Endothelial cell of umbilical vein (primary cell): ENCODE measurements around the gene SLC46A3. TPM values are rescaled to one million over a fixed set of nuclear protein-coding genes. Genes with fewer than 3 reads are reported as not detected.
"Not testable (repeated sequence)": the region's sequence is repeated elsewhere in the genome, so short reads cannot be mapped to it uniquely, and the experiment has no call there.

Experiments
- BruUV-seq: library from RNA; stranded (reverse); fragments of 400-500 nt; replicated peaks from 2 replicates; lab custom pipeline; 2021; lab: Mats Ljungman, UMichigan
- CTCF ChIA-PET: fragments of 300-600, 350-600 bp; sonication (Branson Sonifier 250); formaldehyde crosslinking; loops from one replicate; lab custom pipeline; 2021; ENCODE audit warnings: antibody characterized with exemption, inconsistent platforms; lab: Charles Lee
- POLR2A ChIA-PET: fragments of 300-600, 350-600 bp; sonication (Branson Sonifier 250); formaldehyde crosslinking; loops from one replicate; lab custom pipeline; 2021; ENCODE audit warnings: antibody characterized with exemption, inconsistent platforms; lab: Charles Lee
- DNase-seq: peaks from one replicate; pipeline ENCODE4 v3.0.0-alpha.2; 2011; ENCODE audit warnings: low read depth, low spot score
- FAIRE-seq: peaks from 2 replicates; lab custom pipeline; 2011; peaks lifted over from hg19 to GRCh38; lab: Jason Lieb, UNC
- H2AFZ ChIP-seq: 2 replicates; pipeline ENCODE4 v1.6.0; 2012; ENCODE audit warnings: low read depth, low read length, control low read depth, inconsistent platforms
- H3K27ac ChIP-seq: 2 replicates; pipeline ENCODE4 v1.5.1; 2011; ENCODE audit warnings: low read depth, mild to moderate bottlenecking, control low read depth, low read length, moderate library complexity; ENCODE audit not compliant: insufficient read depth
- H3K27me3 ChIP-seq, 2 experiments: 2 replicates each; pipeline versions ENCODE4 v1.6.0 to v1.6.1; 2011; ENCODE audit warnings: low read length in 2 of 2, mixed read lengths in 1 of 2; ENCODE audit not compliant: control insufficient read depth in 2 of 2, insufficient read depth in 2 of 2
- H3K36me3 ChIP-seq, 2 experiments: 2 replicates in 1 of 2; 3 replicates in 1 of 2; pipeline ENCODE4 v1.5.1; 2011; ENCODE audit warnings: low read length in 2 of 2, mild to moderate bottlenecking in 1 of 2, moderate library complexity in 1 of 2; ENCODE audit not compliant: control insufficient read depth in 2 of 2, insufficient read depth in 2 of 2; ENCODE audit errors: extremely low read depth in 1 of 2
- H3K4me1 ChIP-seq: 3 replicates; pipeline ENCODE4 v1.5.1; 2011; ENCODE audit warnings: mild to moderate bottlenecking, low read length; ENCODE audit not compliant: control insufficient read depth, insufficient read depth; ENCODE audit errors: extremely low read depth
- H3K4me2 ChIP-seq: 2 replicates; pipeline ENCODE4 v1.6.1; 2011; ENCODE audit warnings: low read length, control low read depth, mixed read lengths; ENCODE audit not compliant: insufficient read depth
- H3K4me3 ChIP-seq, 3 experiments: fragments of 200-600 bp in 1 of 3; sonication (generic), shearing (Covaris generic) in 1 of 3; replicated peaks in 1 of 3; 2 replicates each; pipeline ENCODE4 v1.5.1; 2011 to 2016; ENCODE audit warnings: control low read depth in 3 of 3, low read length in 3 of 3, mild to moderate bottlenecking in 2 of 3, inconsistent platforms in 1 of 3, low read depth in 1 of 3, moderate library complexity in 1 of 3; ENCODE audit not compliant: insufficient read depth in 1 of 3
- H3K79me2 ChIP-seq: 2 replicates; pipeline ENCODE4 v1.6.0; 2012; ENCODE audit warnings: low read length, inconsistent platforms; ENCODE audit not compliant: control insufficient read depth, insufficient read depth
- H3K9ac ChIP-seq: replicated peaks from 2 replicates; pipeline ENCODE3; 2011; ENCODE audit warnings: low read length, control low read depth; ENCODE audit not compliant: insufficient read depth; ENCODE audit errors: extremely low read depth
- H3K9me1 ChIP-seq: replicated peaks from 3 replicates; pipeline ENCODE4 v1.6.0; 2011; ENCODE audit warnings: mild to moderate bottlenecking, low read length; ENCODE audit not compliant: control insufficient read depth, insufficient read depth; ENCODE audit errors: extremely low read depth
- H3K9me3 ChIP-seq: replicated peaks from 2 replicates; pipeline ENCODE4 v1.5.1; 2012; ENCODE audit warnings: low read length, inconsistent platforms; ENCODE audit not compliant: control insufficient read depth, insufficient read depth
- H4K20me1 ChIP-seq: replicated peaks from 2 replicates; pipeline ENCODE3; 2011; ENCODE audit warnings: mild to moderate bottlenecking, low read length; ENCODE audit not compliant: control insufficient read depth, insufficient read depth; ENCODE audit errors: extremely low read depth
- CTCF ChIP-seq, 2 donors: IDR thresholded peaks; 1 replicate in 1 of 2; 2 replicates in 1 of 2; pipeline ENCODE4 v1.5.1; 2011; ENCODE audit warnings: low read length in 2 of 2, mild to moderate bottlenecking in 2 of 2, moderate library complexity in 2 of 2, control low read depth in 1 of 2, inconsistent platforms in 1 of 2, low read depth in 1 of 2; ENCODE audit not compliant: insufficient read depth in 1 of 2; ENCODE audit errors: extremely low read depth in 1 of 2
- EZH2 ChIP-seq: IDR thresholded peaks from 2 replicates; pipeline ENCODE4 v1.6.1; 2012; ENCODE audit warnings: borderline replicate concordance, low read depth, mild to moderate bottlenecking, moderate library complexity, low read length, inconsistent platforms; ENCODE audit not compliant: severe bottlenecking
- MAX ChIP-seq: IDR thresholded peaks from 2 replicates; pipeline ENCODE4 v1.6.1; 2011; ENCODE audit not compliant: insufficient read depth, insufficient read length
- MYC ChIP-seq: IDR thresholded peaks from one replicate; pipeline ENCODE4 v1.6.1; 2011; ENCODE audit warnings: mild to moderate bottlenecking, low read depth, low read length
- POLR2A ChIP-seq: IDR thresholded peaks from 2 replicates; pipeline ENCODE4 v1.6.1; 2012; ENCODE audit warnings: low read depth, mild to moderate bottlenecking, control low read depth, low read length
- dilution Hi-C: fragments of 300-500 bp; cut with MboI; formaldehyde crosslinking; loops from one replicate; pipeline ENCODE4 v1.15.0; 2019; ENCODE audit warnings: low sequenced_read_pairs; ENCODE audit not compliant: extremely low pct_ligation_motif_present
- intact Hi-C: fragments of 100-400 bp; cut with micrococcal nuclease; formaldehyde crosslinking; loops from one replicate; pipeline ENCODE4 v1.10.0; 2022
- polyA plus RNA-seq, 4 experiments: library from polyadenylated mRNA; depleted of rRNA in 3 of 4; stranded (reverse) in 3 of 4; unstranded in 1 of 4; fragments of >200 nt; gene quantifications; 2 replicates each; pipeline versions ENCODE4 v1.2.1 to v1.2.3, GENCODE V29; 2011 to 2012; ENCODE audit warnings: missing spikeins in 1 of 4
- total RNA-seq: library from RNA; stranded (reverse); gene quantifications from 2 replicates; pipeline ENCODE4 v1.2.3, GENCODE V29; 2021

The SLC46A3 gene
- total and polyA plus RNA-seq, 2 donors (not counting 3 experiments of a cell fraction or from before 2014, with no cell fraction given): 2.0 to 2.1 TPM

- dilution Hi-C loops (no loop called here), intact Hi-C loops (no loop called here)
- BruUV-seq: no TSS peak
- Histone ChIP-seq H3K4me2 (no peak overlapping the region), H3K36me3 (no peaks in the 10 kb centered on the region), H3K27me3 (peaks cover 0 to 7% of the 10 kb centered on the region in 2 experiments), H3K4me3 (no peak overlapping the region), H3K79me2 (no peaks in the 10 kb centered on the region), H2AFZ (no peak overlapping the region), H3K9me1 (no peaks in the 10 kb centered on the region), H3K9me3 (no peaks in the 10 kb centered on the region), H3K9ac (no peak overlapping the region), H3K27ac (no peak overlapping the region), H3K4me1 (no peaks in the 10 kb centered on the region), H4K20me1 (no peaks in the 10 kb centered on the region)
- no peak for FAIRE-seq
- TF ChIP-seq POLR2A: no peak
- TF ChIP-seq MAX: no peak
- TF ChIP-seq CTCF (IDR thresholded peaks at IDR 0.05; ENCODE audit: extremely low read depth in 1 of 2, insufficient read depth in 1 of 2, low read depth in 1 of 2, low read length in 2 of 2): no peak
- TF ChIP-seq EZH2: no peak
- no peak for TF ChIP-seq MYC
- CTCF ChIA-PET: interaction anchor here (1.0 to 1.5 kb wide), 2 partner anchors 16 to 99 kb away, joined by 3 to 4 read pairs; no protein-coding TSS in a partner anchor
- POLR2A ChIA-PET: no interaction called here
- no peak for DNase-seq
Observed at GRCh38 chr13:28697441-28697840, 21.3 kb downstream of the SLC46A3 start.

DNA sequence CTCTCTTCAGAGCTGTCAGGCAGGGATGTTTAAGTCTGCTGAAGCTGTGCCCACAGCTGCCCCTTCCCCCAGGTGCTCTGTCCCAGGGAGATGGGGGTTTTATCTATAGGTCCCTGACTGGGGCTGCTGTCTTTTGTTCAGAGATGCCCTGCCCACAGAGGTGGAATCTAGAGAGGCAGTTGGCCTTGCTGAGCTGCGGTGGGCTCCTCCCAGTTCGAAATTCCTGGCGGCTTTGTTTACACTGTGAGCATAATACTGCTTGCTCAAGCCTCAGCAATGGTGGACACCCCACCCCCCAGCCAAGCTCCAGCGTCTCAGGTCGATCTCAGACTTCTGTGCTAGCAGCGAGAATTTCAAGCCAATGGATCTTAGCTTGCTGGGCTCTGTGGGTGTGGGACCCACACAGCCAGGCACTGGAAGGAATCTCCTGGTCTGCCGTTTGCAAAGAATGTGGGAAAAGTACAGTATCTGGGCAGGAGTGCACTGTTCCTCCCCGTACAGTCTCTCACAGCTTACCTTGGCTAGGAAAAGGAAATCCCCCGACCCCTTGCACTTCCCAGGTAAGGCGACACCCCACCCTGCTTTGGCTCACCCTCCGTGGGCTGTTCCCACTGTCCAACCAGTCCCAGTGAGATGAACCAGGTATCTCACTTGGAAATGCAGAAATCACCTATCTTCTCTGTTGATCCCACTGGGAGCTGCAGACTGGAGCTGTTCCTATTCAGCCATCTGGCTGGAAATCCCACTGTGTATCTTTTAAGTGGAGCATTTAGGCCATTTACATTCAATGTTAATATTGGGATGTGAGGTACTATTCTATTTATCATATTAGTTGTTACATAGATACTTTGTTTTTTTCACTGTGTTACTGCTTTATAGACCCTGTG is 24.9 kb downstream of the SLC46A3 start:
- H3K4me2 ChIP-seq, BruUV-seq, H3K9me1 ChIP-seq, H3K9ac ChIP-seq, H3K4me1 ChIP-seq, H3K79me2 ChIP-seq, H4K20me1 ChIP-seq, H3K36me3 ChIP-seq, DNase-seq, H2AFZ ChIP-seq, dilution Hi-C loops, H3K9me3 ChIP-seq, H3K27ac ChIP-seq, POLR2A ChIA-PET, intact Hi-C loops, FAIRE-seq, H3K4me3 ChIP-seq, H3K27me3 ChIP-seq: not testable (repeated sequence)
- CTCF ChIA-PET: interaction anchor here (1.4 to 1.8 kb wide), 2 partner anchors 14 to 103 kb away, joined by 4 to 6 read pairs; no protein-coding TSS in a partner anchor
